ENCODE measurements around the gene ADARB2. TPM values are rescaled to one million over a fixed set of nuclear protein-coding genes. Genes with fewer than 3 reads are reported as not detected.
A peak's percentile ranks its signal among the peaks of the same experiment; 100 is the strongest.

ADARB2 gene
- total and polyA plus RNA-seq, 11 donors, result 0.07 to 1.2 (median 0.28) TPM; not detected in 4

DNA sequence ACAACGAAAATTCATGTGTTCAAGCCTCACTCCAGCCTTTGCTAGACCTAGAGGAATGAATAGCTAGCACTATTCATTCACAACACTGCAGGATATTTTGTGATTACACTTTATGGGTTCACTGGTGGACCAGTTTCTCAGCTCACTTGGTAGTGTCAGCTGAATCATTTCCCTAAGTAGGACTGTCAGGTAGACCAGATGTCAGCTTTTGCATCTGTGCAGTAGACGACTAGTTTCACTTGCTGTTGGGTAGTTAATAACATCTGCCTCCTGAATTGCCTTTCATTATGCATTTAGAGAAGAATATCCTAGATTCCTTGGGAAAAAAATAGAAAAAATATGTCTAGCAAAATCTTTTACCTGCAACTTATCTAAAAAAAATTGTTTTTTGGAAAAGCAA, 296.4 kb downstream of the ADARB2 start:
- Histone ChIP-seq H3K4me1 (no peaks in the 10 kb centered on the region), H3K4me3 (no peak overlapping the region), H3K27ac (no peak overlapping the region), H3K27me3 (peaks cover 0 to 3% (median 0%) of the 10 kb centered on the region in 9 donors), H3K9me3 (no peaks in the 10 kb centered on the region), H3K36me3 (no peaks in the 10 kb centered on the region)
- no peak for ATAC-seq
- WGBS, 4 donors, result 58 to 73% (median 70%) methylated on average over 2 of the region's 2 CpGs
- TF ChIP-seq POLR2A (IDR thresholded peaks at IDR 0.05), result no peak
- TF ChIP-seq, protein P1, sequence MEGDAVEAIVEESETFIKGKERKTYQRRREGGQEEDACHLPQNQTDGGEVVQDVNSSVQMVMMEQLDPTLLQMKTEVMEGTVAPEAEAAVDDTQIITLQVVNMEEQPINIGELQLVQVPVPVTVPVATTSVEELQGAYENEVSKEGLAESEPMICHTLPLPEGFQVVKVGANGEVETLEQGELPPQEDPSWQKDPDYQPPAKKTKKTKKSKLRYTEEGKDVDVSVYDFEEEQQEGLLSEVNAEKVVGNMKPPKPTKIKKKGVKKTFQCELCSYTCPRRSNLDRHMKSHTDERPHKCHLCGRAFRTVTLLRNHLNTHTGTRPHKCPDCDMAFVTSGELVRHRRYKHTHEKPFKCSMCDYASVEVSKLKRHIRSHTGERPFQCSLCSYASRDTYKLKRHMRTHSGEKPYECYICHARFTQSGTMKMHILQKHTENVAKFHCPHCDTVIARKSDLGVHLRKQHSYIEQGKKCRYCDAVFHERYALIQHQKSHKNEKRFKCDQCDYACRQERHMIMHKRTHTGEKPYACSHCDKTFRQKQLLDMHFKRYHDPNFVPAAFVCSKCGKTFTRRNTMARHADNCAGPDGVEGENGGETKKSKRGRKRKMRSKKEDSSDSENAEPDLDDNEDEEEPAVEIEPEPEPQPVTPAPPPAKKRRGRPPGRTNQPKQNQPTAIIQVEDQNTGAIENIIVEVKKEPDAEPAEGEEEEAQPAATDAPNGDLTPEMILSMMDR (IDR thresholded peaks at IDR 0.05), result no peak
- no peak for DNase-seq
- intact Hi-C loops (cut with DNase I), result no loop called here

DNA sequence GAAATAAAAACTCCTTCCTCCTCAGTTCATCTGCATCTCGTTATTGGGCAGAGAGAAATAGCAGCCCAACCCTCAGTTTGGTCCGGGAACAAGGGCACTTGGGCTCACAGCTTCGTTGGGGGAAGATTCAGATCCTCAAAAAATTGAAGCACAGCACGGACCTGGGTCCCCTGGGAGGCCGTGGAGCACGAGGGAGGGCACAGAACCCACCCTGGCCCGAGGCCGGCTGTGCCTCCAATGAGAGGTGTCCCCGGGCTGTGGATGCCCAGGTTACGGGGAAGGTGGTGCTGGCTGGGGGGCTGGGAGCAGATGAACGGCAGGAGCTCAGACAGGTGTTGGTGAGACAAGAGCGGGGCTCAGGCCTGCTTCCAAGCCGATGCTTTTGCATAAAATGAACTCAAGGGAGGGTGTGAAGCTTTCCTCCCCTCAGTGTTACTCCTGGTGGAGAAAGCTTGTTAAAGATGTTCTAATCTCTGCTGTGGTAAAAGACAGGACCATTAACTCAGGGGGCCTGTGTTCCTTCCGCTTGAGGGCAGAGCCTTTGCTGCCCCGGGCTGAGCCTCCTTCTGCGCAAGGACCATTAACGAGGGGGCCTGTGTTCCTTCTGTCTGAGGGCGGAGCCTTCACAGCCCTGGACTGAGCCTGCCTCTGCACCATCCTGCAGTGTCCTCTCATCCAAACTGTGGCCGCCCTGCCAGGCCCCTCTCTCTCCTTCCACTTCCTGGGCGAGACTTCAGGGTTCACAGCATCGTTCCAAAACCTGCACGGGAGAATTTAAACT, 302.2 kb downstream of the ADARB2 start:
- Histone ChIP-seq H3K4me3 (no peak overlapping the region), H3K4me1 (no peaks in the 10 kb centered on the region), H3K27ac (no peak overlapping the region), H3K9me3 (peaks cover 0 to 20% (median 8%) of the 10 kb centered on the region in 12 donors), H3K36me3 (no peaks in the 10 kb centered on the region), H3K27me3 (peaks cover 0 to 10% (median 0%) of the 10 kb centered on the region in 9 donors)
- DNase-seq (no peak), ATAC-seq (no peak)
- intact Hi-C loops (cut with DNase I), result no loop called here
- 50 to 65% (median 58%) methylated on average over 18 to 22 of the region's 22 CpGs for WGBS, 4 donors
- no peak for TF ChIP-seq POLR2A (IDR thresholded peaks at IDR 0.05)
- TF ChIP-seq, protein P1 (IDR thresholded peaks at IDR 0.05), result no peak

DNA sequence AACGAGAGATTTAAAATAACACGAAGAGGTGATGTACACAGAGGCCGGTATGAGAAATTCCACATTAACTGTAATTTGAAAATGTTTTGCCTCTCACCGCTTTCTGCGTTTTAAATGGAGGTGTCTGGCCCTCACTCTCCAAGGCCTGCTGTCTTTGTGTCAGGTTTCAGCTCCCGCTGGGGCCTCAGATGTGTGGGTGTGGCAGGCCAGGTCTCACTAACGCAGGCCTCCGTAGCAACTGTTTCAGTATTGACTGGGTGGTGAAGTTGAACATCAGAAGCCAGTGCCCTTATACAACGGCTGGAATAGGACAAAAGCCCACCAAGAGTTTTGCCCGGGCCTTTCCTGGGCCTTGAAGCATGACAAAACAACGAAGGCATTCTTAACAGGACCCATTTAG, 303.1 kb downstream of the ADARB2 start:
- H3K4me3 ChIP-seq, result no peak overlapping the region
- ATAC-seq (no peak), DNase-seq (peak in 1 of 5 donors; percentile 32)
- no peak overlapping the region for H3K27ac ChIP-seq
- peaks cover 0 to 26% (median 9%) of the 10 kb centered on the region in 12 donors for H3K9me3 ChIP-seq
- intact Hi-C loops (cut with DNase I), result no loop called here
- no peak for TF ChIP-seq POLR2A (IDR thresholded peaks at IDR 0.05)
- TF ChIP-seq, protein P1 (IDR thresholded peaks at IDR 0.05), result no peak
- 62 to 69% (median 64%) methylated on average over 11 of the region's 11 CpGs for WGBS, 4 donors
- H3K4me1 ChIP-seq, result no peaks in the 10 kb centered on the region
- peaks cover 0 to 10% (median 0%) of the 10 kb centered on the region in 9 donors for H3K27me3 ChIP-seq
- H3K36me3 ChIP-seq, result no peaks in the 10 kb centered on the region

DNA sequence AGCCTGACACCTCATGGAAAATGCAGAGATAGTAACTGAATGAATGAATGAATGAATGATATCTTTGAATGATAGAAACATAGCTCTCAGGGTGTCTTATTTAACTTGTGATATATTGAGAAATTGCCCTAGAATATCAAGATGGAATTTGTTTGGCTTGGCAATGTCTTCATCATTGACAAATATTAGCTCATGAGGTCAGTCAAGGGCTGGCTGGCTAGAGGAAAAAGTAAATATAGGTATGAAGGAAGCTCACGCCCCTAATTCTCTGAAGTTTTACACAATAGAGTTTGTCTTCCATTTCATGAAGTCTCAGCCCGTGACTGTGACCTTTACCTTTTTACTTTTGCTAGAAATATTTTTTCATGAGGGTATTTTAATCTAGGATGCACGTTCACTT, 305.2 kb downstream of the ADARB2 start:
- Histone ChIP-seq H3K9me3 (peaks cover 0 to 26% (median 9%) of the 10 kb centered on the region in 12 donors), H3K36me3 (no peaks in the 10 kb centered on the region), H3K4me3 (no peak overlapping the region), H3K4me1 (no peaks in the 10 kb centered on the region), H3K27ac (no peak overlapping the region), H3K27me3 (peaks cover 0 to 10% (median 0%) of the 10 kb centered on the region in 9 donors)
- DNase-seq (no peak), ATAC-seq (no peak)
- TF ChIP-seq, protein P1 (IDR thresholded peaks at IDR 0.05), result no peak
- TF ChIP-seq POLR2A (IDR thresholded peaks at IDR 0.05), result no peak
- 54 to 68% (median 59%) methylated on average over 3 of the region's 3 CpGs for WGBS, 4 donors
- intact Hi-C loops (cut with DNase I), result no loop called here
